ENCODE measurements around the gene NCAPD3.

Gene NCAPD3

DNA sequence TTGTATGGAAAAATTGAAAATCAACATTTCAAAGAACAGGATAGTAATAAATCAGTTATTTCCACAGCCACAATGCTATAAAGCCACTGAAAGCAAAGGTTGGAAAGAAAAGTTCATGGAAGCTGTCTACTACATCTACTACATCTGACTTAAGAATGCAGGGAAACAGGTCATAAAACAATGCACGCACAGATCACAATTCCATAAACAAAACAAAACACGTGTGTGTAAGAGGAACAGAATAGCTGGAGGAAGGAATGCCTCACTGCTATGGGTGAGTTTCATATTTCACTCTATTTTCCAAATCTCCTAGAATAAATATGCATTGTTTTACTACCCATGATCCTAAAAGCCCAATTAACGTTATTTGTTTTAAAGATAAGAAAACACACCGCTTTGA is 66.3 kb downstream of the NCAPD3 start:
- no peak for DNase-seq

DNA sequence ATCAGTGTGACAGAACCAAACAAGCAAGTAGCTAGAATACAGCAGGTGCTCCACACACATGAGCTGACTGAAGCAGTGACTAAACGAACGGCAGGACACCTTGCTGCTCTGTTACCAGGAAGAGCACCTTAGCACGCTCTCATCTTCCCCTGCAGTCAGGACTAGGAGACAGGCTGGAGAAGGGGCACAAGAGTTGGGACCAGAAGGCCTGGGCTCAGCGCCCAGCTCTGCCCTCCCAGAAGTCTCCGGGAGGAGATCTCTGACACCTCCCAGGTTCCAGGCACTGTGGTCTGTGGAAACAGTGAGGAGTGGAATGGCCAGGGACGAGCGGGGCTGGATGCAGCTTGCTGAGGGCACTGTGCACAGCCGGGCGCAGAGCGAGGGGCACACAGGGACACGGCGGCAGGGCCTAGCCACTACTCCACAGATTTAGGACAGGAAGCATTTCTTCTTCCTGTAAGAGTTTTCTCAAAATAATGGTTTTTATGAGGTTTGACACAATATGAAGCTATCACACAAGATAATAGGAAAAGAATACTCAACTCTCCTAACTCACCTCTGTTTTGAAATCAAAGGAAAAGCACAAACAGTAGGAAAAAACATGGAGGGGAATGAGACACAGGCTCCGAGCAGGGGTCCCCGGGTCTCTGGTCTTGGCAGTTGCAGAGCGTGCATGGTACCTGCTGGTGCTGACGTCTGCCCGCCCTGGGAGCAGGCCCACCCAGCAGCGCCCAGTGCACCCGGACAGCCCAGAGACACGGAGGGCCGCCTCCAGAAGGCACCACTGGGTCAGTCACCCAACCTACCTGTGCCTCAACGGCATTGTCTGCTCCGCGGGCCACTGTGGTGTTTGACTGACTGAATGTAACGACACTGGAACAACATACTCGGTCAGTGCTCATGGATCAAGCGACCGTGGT is 67.6 kb downstream of the NCAPD3 start:
- DNase-seq: no peak

DNA sequence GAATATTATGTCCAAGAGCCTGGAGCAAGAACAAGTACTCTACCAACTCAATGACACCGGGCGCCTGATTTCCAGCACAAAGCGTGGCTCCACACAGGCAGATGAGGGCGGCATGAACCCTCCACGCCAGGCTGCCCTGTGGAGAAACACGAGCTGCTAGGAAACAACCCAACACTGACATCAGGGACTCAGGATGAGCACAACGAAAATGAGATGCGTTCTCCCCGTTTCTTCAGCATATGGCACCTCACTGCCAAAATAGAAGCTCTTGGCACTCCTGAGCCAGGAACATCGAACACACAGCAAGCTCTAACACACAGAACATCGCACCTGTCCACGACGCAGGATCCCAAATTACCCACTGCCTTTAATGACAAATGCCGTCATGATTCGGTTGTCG is 68.3 kb downstream of the NCAPD3 start:
- DNase-seq: no peak

DNA sequence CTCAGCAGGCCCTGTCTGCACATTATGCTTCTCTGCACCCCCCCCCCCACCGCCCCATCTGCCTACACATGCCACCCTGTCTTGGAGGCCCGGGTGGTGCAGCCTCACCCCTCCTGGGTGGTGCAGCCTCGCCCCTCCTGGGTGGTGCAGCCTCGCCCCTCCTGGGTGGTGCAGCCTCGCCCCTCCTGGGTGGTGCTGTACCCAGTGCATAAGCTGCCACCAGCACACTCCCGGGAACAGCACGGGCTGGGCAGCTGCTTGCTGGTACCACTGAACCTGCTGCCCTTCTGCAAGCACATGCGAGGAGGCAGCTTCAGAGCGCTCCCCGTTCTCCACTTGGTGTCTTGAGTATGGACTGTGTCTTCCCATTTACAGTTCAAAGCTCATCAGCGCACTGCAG is 69.3 kb downstream of the NCAPD3 start:
- no peak for DNase-seq

GRCh38 chr11:134153147-134153905 is 70.4 kb downstream of the NCAPD3 start:
- DNase-seq: no peak

DNA sequence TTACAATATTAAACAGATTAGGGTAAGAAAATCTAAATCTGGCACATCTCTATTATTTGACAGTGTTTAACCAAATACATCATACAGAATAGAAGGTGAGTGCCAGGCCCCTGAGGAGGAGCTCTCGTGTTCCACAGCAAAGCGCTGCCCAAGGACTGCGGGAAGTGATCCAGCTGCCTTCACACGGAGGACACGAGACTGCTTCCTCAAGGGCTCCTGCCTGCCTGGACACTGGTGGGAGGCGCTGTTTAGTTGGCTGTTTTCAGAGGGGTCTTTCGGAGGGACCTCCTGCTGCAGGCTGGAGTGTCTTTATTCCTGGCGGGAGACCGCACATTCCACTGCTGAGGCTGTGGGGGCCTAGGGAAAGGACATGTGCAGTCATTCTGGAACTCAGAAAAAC is 71.1 kb downstream of the NCAPD3 start:
- no peak for DNase-seq

- no peak for DNase-seq
Measured at GRCh38 chr11:134151083-134151747, 72.6 kb downstream of the NCAPD3 start.

DNA sequence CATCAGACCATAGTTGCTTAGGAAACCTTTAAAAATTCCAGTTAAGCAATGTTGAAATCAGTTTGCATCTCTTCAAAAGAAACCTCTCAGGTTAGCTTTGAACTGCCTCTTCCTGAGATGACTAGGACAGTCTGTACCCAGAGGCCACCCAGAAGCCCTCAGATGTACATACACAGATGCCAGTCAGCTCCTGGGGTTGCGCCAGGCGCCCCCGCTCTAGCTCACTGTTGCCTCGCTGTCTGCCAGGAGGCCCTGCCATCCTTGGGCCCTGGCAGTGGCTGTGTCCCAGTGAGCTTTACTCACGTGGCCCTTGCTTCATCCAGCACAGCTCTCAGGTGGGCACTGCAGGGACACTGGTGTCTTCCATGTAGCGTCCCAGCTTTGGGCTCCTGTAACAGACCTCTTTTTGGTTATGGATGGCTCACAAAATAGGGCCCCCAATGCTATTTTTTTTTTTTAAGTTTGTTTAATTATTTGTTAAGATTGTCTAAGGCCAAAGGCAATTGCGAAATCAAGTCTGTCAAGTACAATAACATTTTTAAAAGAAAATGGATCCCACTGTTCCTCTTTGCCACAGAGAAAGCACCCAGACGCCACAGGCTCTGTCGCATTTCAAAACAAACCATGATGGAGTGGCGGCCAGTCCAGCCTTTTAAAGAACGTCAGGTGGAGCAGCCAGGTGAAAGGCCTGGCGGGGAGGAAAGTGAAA is 73.4 kb downstream of the NCAPD3 start:
- DNase-seq: no peak

GRCh38 chr11:134149371-134149770 is 74.4 kb downstream of the NCAPD3 start:
- DNase-seq: no peak

DNA sequence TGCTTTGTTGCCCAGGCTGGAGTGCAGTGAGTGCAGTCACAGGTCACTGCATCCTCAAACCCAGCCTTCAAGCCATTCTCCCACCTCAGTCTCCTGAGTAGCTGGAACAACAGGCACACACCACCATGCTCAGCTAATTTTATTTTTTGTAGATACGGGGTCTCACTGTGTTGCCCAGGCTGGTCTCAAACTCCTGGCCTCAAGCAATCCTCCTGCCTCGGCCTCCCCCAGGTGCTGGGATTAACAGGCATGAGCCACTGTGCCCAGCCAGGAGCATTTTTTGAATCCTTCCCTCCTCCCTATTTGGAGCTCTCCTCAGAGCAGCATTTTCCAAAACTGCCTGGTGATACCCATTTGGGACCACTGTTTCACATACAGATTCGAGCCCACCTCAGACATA is 77.2 kb downstream of the NCAPD3 start:
- DNase-seq: no peak

GRCh38 chr11:134145715-134146114 is 78.1 kb downstream of the NCAPD3 start:
- no peak for DNase-seq

DNA sequence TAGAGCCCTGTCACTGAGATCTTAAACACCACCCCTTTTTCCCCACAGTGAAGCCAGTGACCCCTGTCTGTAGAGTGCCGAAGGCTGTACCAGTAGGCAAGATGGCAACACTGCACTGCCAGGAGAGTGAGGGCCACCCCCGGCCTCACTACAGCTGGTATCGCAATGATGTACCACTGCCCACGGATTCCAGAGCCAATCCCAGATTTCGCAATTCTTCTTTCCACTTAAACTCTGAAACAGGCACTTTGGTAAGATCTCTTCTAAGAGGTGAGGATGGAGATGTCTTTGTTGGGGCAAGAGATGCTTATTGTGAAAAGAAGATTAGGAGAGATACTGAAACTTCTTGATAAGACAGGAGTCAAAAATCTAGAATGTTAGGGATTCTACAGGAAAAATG is 79.0 kb downstream of the NCAPD3 start:
- DNase-seq: no peak

- no peak for DNase-seq
Measured at GRCh38 chr11:134143801-134144200, 80.0 kb downstream of the NCAPD3 start.

DNA sequence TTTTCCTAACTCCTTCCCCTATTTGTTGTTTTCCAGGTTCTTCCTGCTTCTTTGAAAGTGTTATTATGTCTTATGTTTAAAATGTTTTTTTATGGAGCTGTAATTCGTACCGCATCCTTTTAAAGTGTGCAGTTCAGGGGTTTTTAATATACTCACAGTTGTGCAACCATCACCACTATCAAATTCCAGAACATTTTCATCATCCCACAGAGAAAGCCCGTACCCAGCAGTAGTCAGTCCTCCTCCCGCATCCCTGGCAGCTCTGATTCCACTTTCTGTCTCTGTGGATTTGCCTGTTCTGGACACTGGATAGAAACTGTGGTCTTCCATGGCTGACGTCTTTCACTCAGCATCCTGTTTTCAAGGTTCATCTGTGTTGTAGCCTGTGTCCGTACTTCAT is 81.2 kb downstream of the NCAPD3 start:
- no peak for DNase-seq

DNA sequence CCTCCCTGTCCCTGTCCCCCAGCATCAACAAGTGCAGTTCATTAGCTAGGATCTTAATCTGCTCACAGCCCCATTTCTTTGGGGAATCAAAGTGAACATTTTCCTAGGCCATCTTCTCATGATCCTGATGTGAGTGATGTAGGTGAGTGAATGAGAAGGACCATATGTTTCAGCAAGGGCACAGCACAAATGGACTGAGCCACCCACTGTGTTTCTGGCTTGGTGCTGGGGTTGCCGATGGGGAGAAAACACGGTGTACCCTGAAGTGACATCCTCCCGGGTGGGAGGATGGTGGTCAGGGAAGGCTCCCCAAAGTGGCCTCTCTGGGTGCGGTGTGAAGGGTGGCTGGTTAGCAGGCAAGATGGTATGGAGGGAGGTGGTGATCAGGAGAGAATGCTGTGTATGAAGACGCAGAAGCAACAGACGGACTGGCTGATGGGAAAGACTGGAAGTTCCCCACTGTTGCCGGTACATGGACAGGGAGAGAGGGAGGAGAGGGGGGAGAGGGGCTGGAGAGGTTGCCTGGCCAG is 82.7 kb downstream of the NCAPD3 start:
- no peak for DNase-seq

GRCh38 chr11:134139873-134140331 is 83.9 kb downstream of the NCAPD3 start:
- DNase-seq: peak; percentile 32

- DNase-seq: no peak
Measured at GRCh38 chr11:134139303-134139872, 84.4 kb downstream of the NCAPD3 start.

- no peak for DNase-seq
Measured at GRCh38 chr11:134138376-134138775, 85.4 kb downstream of the NCAPD3 start.

DNA sequence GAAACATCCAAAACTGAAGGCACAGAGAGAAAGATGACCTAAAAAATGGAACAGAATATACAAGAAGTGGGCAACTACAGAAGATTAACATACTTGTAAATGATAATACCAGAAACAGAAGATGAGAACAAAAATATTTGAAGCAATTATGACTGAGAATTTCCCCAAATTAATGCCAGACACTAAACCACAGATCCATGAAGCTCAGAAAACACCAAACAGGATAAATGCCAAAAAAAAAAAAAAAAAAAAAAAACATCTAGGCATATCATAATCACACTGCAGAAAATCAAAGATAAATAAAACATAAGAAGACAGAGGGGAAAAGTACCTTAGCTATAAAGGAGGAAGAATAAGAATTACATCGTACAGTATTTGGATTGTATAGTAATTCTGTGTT is 89.6 kb downstream of the NCAPD3 start:
- no peak for DNase-seq

DNA sequence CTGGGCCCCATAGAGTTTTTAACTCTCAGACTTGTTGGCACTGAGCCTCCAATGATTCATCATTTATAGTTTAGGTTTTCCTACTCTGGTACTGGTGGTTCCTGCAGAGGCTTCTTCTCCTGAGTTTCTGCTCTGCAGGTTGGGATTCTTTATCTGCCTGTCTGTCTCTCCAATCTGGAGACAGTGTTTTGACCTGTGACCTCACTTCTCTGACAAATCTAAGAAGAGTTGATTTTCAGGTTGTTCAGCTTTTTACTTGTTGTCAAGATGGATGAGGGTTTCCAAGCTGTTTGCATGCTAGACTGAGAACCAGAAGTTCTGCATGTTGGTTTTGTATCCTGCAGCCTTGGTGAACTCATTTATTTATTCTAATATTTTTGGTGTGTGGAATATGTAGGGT is 91.0 kb downstream of the NCAPD3 start:
- DNase-seq: no peak

- no peak for DNase-seq
Measured at GRCh38 chr11:134131628-134132244, 92.0 kb downstream of the NCAPD3 start.

All from NCI-H1694 treated with DMSO at 0.1 percent for 48 hours (cell line).